NCI-H748 (cell line): ENCODE measurements around the gene ZBTB16.

Experiments
- DNase-seq: peaks from one replicate; lab custom pipeline; 2025; ENCODE audit not compliant: unreplicated experiment; lab: John Stamatoyannopoulos, UW

The ZBTB16 gene

DNA sequence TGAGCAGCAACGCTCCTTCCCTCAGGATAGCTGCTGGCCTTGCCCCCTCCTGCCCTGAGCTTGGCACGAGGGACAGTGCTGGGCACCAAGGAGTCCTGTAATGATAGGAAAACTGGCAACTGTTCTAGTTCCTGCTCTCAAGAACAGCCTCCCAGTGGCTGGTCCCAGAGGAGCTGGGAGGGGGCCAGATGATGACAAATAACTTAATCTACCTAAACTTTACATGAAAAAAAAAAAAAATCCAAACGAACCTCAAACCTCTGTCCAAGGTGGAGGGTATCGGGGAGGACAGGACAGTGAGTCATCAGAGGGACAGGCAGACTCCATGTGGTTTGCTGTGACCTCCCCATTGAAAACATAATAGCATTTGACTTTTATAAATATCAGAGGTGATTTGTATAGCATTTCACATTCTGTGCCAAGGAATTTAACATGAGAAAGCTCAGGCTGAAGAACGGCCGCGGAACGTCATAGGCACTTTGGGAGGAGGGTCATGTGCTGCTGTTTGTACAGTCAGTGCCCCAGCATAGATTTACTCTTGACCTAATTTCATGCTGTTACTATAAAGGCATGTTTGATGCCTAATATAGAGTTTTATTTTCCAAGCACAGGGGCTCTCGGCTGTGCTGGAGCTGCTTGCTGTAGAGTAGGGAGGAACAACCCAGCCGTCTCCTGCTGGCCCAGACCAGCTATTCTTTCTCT lies 138.4 kb downstream of the ZBTB16 start:
- DNase-seq: no peak

DNA sequence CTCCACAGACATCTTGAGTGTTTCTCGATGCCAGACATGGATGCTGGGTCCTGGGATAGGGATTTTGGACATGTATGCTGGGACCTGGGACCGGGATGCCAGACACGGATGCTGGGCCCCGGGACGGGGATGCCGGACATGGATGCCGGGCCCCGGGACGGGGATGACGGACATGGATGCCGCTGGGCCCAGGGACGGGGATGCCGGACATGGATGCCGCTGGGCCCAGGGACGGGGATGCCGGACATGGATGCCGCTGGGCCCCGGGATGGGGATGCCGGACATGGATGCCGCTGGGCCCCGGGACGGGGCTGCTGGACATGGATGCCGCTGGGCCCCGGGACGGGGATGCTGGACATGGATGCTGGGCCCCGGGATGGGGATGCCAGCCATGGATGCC lies 139.5 kb downstream of the ZBTB16 start:
- DNase-seq: no peak

DNA sequence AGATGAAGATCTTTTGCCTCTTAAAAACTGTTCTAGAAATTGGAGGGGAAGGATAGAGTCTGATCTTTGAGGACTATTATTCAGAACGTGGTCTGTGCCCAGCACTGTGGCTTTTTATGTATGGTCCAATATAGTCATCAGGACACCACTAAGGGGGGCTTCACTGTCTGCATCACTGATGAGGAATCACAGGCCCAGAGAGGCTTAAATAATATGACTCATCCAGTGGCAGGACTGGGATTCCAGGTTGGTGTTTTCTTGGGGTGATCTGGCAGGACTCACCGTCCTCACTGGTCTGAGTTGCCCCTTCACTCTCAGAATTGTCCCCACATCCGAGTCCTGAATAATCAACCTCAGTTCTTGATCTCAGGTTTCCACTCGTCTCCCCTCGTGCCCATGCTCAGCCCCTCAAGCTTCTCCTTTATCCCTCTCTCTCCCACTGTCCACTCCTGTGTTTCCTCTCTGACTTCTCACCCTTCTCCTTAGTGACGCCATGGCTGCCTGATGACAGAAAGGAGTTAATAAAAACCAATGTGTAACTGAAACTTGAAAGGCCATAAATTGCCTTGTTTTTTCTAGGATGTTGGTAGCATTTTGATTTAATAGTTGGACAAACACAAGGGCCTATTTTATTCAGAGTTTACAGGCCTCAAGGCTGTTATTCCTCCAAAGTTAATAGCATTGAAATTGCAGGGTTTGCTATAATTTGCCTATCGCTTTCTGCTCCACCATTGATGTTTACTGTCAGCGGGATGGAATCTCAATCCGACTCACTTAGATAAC lies 141.0 kb downstream of the ZBTB16 start:
- peak; percentile 83 for DNase-seq

DNA sequence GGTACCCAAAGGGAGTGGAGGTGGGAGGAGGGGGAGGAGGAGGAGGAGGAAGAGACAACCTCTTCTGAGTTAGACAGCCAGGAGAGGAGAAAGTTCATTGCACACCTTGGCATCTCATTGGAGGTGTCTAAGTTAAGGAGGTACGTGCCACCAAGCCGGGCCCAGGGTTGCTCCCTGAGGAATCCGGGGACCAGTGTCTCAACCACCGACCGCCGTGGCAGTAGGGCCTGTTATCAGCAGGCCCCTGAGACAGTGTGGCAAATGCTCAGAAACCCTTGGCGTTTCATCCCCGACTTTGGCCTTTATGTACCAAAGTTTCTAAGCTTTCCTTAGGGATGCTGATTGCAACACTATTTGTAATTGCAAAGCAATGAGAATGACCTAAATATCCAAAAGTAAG lies 141.7 kb downstream of the ZBTB16 start:
- no peak for DNase-seq

DNA sequence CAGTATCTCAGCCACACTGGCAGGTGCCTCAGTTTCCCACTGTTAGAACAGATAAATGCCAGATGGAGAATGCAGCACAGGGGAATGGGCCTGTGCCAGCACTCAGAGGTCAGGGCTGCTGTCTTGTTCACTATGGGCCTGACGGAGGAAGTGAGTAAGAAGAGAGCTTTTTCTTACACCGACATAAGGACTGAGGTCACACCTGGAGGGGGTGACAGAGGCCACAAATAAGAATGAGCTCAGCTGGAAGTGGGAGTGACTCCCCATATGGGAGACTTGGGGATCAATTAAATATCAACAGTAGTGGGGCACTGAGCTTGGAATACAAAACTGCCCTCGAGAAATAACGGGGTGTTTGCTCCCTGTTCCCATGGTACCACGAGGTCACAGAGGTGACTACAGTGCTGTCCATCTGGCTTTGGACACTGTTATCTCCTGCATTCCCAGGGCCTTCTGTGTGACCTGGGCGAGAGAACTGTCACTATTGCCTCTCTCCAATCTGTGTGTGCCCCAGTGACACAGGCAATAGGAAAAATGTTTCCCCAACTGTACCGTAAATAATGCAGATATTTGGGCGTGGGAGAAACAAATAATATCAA lies 142.6 kb downstream of the ZBTB16 start:
- no peak for DNase-seq

DNA sequence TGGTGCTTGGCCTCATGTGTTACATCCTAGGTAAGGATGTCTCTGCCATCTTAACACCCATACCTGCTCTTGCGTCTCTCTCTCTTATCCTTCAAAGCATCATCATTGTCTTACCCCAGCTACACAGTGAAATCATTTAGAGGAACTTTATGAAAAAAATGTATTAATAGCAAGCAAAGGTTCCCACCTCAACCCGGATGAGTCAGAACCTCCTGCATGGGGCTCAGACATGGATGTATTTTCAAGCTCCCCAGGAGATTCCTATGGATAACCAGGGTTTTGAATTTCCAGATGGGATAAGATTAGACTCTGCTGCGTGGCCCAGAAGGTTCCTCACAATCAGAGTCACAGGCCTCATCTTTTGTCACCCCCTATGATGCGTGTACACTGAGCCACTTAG lies 147.6 kb downstream of the ZBTB16 start:
- no peak for DNase-seq

DNA sequence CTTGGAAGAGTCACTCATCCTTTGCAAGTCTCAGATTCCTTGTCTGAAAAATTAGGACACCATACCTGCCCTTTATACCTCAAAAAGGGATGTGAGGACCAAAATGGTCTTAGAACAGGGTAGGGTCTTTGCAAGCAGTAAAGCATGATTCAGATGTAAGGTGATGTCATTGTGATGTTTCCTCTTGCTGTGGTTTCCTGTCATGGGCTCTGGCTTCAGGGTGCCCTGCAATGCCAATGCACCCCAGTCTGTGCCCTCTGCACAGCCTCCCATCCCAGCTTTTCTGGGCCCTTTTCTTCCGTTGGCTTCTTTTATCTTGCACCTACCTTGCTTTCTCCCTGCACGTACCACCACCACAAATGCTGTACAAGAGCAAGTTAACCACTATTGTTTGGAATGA lies 148.9 kb downstream of the ZBTB16 start:
- no peak for DNase-seq

DNA sequence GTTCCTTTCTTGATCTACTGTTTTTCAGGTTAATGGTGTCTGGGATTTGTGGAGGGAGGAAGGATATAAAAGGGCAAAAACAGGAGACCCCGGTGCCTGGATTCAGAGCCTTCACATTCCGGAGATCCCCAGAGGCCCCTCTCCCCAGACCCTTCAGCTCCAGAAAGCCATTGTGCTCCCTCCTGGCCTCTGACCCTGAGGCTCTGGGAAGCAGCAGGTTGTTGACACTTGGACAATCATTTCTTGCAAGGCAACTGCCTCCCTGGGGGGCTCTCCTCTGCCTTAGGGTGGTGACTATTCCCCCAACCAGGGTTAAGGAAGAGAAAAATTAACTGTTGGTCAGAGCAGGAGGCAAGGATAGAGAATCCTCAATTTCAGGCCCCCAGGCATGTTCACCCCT lies 149.8 kb downstream of the ZBTB16 start:
- DNase-seq: no peak

DNA sequence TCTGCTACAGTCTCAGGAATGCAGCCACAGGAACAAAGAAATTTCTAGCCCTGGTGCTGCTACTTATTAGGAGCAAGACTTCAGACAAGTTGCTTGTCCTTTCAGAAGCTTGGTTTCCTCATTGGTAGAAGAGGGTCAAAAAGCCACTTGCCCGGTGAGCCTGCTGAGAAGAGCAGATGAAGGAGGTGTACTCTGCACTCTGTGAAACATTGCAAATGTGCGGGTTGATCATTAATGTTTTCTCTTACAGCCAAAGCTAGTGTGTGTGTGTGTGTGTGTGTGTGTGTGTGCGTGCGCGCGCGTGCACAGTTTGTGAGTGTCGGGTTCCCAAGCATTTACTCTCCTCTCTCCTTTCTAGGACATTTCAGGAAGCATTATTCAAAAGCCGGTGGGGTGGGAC lies 150.4 kb downstream of the ZBTB16 start:
- DNase-seq: no peak

DNA sequence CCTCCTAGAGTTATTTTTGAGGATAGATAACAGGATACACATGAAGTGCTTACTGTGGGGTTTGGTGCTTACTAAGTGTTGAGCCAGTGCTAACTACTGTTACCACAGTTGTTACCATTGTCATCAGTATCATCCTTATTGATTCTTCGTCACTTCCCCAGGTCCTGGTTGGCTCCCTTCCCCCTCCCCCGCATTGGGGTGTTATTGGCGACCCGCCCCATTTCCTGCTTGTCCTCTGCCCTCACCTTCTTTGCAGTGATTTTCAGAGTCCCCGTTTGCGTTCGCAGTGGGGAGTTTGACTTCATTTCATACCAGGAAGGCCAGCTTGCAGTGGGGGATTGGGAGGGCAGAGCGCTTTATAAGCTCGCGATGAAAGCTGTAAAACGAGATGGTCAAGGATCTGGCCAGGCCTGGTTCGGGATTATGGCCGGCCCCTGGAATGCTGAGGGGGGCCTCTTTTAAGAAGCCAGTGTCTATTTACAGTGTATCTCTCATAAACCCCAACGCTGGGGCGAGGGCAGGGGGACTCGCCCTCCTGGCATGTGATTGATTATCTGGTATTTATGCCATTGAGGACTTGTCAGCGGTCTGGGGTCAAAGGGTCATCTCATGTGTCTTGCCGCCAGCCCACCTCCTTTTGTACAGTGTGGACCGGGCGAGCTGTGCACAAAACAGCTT lies 152.1 kb downstream of the ZBTB16 start:
- DNase-seq: no peak

DNA sequence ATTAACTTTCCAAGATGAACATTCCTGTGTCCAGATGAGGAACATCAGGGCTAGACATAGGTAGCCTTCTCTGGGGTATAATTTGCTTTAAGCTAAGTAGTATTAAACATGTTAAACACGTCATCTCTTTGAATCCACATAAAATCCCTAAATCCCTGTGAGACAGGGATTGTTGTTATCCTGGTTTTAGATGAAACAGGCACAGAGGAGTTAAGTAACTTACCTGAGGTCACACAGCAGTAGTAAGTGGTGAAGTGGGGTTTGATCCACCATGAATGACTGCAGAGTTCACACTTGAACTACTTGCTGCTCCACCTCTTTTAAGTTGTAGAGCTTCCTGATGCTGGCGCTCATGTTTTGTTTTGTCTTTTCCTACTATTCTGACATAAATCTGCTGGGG lies 154.1 kb downstream of the ZBTB16 start:
- DNase-seq: no peak

DNA sequence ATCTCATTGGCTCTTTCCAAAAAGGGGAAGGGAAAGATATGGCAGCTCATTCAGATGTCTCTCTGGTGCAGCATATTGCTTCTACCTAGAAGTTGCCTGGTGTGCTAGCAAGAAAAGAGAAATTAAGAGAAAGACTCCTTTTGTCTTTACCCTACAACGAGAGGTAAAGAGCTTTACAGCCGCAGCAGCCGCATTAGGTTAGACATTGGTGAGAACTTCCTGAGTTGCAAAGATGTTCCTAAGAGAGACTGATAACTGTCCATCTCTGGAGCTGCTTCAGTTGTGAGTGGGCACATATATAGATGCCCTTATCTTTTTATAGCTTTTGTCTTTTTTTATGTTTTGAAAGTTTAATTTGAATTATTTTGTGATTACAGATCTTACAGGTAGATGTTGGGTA lies 155.9 kb downstream of the ZBTB16 start:
- no peak for DNase-seq

DNA sequence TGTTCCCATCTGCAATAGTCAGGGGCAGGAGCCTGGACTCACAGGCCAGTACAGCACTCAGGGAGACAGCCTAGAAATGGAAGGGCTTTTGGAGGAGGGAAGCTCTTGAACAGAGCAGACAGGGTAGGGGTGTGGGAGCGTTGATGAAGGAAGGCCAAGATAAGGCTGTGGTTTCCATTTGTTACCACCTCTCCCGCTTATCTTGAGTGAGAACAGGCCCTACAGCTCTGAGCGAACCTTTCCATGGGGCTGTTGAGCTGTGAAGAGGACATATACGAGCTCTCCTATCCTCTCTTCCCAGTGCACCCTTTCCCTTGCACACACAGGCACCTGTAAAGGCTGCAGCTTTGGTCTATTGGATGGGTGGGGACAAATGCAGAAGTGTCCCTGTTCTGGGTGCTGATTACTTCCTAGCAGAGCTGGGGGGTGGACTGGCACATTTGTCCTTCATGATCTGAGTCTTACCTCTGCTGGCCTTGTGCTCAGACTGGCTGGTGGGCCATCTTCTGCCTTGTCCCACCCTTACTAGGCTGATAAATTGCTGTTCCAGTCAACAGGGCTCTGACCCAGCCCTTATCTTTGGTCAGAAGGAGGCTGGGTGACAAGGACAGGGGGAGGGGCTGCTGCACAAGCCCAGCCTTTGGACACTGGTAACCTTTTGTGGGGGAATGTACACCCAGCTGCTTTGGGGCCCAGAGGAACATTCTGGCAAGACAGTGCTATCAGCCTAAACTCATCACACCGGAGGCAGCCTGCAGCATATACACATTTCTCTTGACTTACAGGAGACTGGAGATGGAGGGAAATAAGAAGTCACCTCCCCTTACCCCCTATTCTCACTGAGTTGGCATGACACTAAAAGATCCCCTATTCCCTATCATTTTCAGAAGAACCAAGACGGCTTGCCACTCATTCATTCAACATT lies 156.6 kb downstream of the ZBTB16 start:
- DNase-seq: no peak

DNA sequence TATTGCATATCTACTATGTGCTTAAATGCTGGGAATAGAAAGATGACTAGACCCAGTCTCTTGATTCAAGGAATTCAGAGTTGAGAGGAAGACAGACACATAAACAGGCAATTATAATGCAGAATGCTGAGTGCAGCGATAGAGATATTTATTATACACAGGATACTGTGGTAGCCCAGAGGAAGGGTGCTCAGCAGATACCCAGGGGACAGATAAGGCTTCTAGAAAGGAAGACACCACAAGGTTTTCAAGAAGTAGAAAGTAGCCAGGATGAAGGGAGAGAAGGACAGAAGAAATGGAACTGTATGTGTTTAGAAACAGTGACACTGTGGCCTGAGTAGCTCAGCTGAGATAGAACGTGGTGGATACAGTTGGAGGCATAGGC lies 157.3 kb downstream of the ZBTB16 start:
- DNase-seq: no peak

DNA sequence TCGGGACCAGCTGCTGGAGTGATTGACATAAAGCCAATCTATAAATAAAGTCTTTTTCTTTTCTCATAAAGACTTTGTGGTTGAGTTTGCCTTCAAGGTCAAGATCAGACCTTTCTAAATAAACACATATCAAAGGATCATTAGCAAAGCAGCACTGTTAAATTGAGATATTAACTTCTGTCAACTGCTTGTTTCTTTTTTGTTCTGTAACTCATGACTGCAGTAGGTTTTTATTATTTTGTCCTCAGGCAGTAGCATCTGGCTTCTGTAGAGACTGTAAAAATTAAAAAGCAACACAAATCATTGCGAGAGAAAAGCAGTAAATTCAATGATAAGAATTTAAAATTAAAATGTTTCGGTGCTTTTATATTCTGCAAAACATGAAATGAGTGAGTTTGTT lies 159.0 kb downstream of the ZBTB16 start:
- no peak for DNase-seq

DNA sequence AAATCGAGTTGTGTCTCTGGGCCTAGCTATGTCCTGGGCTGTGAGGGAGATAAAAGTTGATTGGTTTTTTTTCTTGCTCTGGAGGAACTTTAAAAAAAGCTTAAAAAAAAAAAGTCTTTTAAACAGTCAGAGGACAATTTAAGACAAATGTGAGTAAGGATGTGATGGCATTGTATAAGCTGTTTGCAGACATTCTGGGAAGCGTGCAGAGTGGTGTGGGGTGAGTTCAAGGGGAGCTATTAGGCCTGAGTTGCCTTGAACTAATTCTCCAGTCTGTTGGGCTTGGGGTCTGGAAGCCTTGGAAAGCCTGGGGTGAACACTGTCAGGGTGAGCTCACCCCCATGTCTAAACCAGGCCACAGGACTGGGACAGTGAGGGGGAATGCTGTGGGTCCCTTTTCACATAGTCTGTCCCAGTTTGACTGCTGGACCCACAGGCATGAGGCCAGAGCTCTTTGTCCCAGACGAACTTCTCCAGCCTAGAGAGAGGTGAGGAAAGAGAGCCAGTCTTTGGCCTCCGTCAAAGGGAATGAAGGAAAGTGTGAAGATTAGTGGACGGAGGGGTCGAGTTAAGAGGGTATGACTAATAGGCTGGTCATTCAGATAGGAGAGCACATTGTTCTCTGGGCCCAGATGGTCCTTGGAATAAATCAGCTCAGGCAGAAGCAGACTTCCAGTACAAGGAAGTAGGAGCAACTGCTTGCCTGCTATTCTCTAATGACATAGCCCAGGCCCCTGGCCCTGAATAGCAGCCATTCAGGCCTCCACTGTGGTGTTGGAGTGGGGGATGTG lies 160.2 kb downstream of the ZBTB16 start:
- DNase-seq: no peak

DNA sequence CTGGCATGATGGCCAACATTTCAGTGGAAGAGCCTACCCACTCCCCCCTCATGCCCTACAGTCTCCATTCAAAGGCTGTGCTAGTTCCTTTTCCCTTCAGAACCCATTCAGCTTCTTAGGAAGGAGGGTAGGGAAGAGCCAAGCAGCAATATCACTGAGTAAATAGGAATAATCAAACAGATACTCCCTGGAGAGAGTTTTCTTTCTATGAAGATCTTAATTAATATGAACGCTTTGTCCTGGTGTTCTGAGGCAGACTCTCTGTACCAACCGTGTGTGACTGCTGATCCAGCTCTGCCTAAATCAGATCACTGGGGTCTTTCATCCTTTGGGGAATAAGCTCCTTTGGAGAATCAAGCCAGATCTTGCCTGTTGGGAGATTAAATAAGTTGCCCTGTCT lies 161.5 kb downstream of the ZBTB16 start:
- no peak for DNase-seq

DNA sequence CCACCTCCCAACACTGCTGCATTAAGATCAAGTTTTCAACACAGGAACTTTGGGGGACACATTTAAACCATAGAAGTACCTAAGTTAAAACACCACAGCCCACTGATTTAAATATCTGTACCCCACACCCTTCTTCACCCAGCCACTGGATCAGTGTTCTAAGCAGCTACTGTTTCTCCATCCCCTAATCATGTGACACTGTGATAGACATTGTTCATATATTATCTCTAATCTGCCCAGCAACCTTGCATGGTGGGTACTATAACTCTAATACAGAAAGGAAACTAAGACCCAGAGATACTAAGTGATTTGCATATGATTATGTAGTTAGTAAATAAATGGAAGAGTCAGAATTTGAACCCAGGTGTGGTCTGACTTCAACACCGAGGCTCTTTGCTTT lies 166.2 kb downstream of the ZBTB16 start:
- DNase-seq: no peak

DNA sequence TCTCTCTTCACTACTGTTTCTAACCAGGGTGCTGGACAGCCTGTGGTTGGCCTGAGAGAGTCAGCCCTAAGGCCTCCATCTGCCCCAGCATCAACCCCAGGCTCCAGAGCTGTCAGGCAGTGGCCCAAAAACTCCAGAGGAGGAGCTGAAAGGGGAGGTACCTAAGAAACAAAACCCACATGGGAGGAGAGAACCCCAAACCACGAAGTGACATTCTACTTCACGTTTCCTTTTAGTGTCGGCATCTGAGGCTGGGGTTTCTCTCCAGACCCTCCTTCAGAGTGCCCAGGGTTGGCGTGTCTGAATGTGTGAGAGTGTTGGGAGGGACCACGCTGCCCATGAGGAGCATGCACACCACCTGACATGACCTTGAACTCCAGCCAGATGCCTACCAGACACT lies 166.8 kb downstream of the ZBTB16 start:
- no peak for DNase-seq
